ENCODE measurements around the gene RPS15. TPM values are rescaled to one million over a fixed set of nuclear protein-coding genes. Genes with fewer than 3 reads are reported as not detected.

The RPS15 gene
- total RNA-seq, 1 donor from 2014 or later, result 603 TPM

DNA sequence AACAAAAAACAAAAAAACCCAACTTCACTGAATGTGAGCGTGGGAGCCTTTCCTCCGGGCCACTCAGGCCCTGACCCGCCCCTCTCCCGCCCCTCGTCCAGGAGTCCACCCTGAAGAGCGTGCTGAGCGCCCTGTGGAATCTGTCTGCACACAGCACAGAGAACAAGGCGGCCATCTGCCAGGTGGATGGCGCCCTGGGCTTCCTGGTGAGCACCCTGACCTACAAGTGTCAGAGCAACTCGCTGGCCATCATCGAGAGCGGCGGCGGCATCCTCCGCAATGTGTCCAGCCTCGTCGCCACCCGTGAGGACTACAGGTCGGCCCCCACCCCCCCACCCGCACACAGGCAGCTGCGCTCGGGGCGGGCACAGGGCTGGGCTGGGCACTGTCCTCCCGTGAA, 23.7 kb downstream of the RPS15 start:
- Mint-ChIP-seq H3K27ac (ENCODE audit: unreplicated experiment) (no peak overlapping the region), H3K36me3 (ENCODE audit: unreplicated experiment) (no peaks in the 10 kb centered on the region), H3K4me3 (ENCODE audit: unreplicated experiment) (no peak overlapping the region), H3K4me1 (ENCODE audit: low read depth, unreplicated experiment) (peaks cover 2% of the 10 kb centered on the region), H3K9me3 (ENCODE audit: unreplicated experiment) (peaks cover 9% of the 10 kb centered on the region), H3K27me3 (ENCODE audit: unreplicated experiment) (peaks cover 9% of the 10 kb centered on the region)
- TF ChIP-seq, protein P1, sequence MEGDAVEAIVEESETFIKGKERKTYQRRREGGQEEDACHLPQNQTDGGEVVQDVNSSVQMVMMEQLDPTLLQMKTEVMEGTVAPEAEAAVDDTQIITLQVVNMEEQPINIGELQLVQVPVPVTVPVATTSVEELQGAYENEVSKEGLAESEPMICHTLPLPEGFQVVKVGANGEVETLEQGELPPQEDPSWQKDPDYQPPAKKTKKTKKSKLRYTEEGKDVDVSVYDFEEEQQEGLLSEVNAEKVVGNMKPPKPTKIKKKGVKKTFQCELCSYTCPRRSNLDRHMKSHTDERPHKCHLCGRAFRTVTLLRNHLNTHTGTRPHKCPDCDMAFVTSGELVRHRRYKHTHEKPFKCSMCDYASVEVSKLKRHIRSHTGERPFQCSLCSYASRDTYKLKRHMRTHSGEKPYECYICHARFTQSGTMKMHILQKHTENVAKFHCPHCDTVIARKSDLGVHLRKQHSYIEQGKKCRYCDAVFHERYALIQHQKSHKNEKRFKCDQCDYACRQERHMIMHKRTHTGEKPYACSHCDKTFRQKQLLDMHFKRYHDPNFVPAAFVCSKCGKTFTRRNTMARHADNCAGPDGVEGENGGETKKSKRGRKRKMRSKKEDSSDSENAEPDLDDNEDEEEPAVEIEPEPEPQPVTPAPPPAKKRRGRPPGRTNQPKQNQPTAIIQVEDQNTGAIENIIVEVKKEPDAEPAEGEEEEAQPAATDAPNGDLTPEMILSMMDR (IDR thresholded peaks at IDR 0.05; ENCODE audit: partially characterized antibody, unreplicated experiment), result no peak
- DNase-seq, result no peak

DNA sequence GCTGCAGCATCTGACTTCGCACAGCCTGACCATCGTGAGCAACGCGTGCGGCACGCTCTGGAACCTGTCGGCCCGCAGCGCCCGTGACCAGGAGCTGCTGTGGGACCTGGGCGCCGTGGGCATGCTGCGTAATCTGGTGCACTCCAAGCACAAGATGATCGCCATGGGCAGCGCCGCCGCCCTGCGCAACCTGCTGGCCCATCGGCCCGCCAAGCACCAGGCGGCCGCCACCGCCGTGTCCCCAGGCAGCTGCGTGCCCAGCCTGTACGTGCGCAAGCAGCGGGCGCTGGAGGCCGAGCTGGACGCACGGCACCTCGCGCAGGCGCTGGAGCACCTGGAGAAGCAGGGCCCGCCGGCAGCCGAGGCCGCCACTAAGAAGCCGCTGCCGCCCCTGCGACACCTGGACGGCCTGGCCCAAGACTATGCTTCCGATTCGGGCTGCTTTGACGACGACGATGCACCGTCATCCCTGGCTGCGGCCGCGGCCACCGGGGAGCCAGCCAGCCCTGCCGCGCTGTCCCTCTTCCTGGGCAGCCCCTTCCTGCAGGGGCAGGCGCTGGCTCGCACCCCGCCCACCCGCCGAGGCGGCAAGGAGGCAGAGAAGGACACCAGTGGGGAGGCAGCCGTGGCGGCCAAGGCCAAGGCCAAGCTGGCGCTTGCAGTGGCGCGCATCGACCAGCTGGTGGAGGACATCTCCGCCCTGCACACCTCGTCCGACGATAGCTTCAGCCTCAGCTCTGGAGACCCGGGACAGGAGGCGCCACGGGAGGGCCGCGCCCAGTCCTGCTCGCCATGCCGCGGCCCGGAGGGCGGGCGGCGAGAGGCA, 27.2 kb downstream of the RPS15 start:
- no peaks in the 10 kb centered on the region for H3K4me1 Mint-ChIP-seq (ENCODE audit: low read depth, unreplicated experiment)
- no peak overlapping the region for H3K27ac Mint-ChIP-seq (ENCODE audit: unreplicated experiment)
- no peak overlapping the region for H3K4me3 Mint-ChIP-seq (ENCODE audit: unreplicated experiment)
- H3K9me3 Mint-ChIP-seq (ENCODE audit: unreplicated experiment), result peaks cover 7% of the 10 kb centered on the region
- H3K36me3 Mint-ChIP-seq (ENCODE audit: unreplicated experiment), result no peaks in the 10 kb centered on the region
- peaks cover 9% of the 10 kb centered on the region for H3K27me3 Mint-ChIP-seq (ENCODE audit: unreplicated experiment)
- TF ChIP-seq, protein P1 (IDR thresholded peaks at IDR 0.05; ENCODE audit: partially characterized antibody, unreplicated experiment), result peak; percentile 41
- DNase-seq, result peak; percentile 75

DNA sequence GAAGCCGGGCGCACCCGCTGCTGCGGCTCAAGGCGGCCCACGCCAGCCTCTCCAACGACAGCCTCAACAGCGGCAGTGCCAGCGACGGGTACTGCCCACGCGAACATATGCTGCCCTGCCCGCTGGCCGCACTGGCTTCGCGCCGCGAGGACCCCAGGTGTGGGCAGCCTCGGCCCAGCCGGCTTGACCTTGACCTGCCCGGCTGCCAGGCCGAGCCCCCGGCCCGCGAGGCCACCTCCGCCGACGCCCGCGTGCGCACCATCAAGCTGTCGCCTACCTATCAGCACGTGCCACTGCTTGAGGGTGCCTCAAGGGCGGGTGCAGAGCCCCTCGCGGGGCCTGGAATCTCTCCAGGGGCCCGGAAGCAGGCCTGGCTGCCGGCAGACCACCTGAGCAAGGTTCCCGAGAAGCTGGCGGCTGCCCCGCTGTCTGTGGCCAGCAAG, 27.8 kb downstream of the RPS15 start:
- Mint-ChIP-seq H3K27me3 (ENCODE audit: unreplicated experiment) (peaks cover 10% of the 10 kb centered on the region), H3K27ac (ENCODE audit: unreplicated experiment) (no peak overlapping the region), H3K4me3 (ENCODE audit: unreplicated experiment) (no peak overlapping the region), H3K36me3 (ENCODE audit: unreplicated experiment) (no peaks in the 10 kb centered on the region), H3K4me1 (ENCODE audit: low read depth, unreplicated experiment) (no peaks in the 10 kb centered on the region), H3K9me3 (ENCODE audit: unreplicated experiment) (peaks cover 8% of the 10 kb centered on the region)
- TF ChIP-seq, protein P1 (IDR thresholded peaks at IDR 0.05; ENCODE audit: partially characterized antibody, unreplicated experiment), result no peak
- no peak for DNase-seq

DNA sequence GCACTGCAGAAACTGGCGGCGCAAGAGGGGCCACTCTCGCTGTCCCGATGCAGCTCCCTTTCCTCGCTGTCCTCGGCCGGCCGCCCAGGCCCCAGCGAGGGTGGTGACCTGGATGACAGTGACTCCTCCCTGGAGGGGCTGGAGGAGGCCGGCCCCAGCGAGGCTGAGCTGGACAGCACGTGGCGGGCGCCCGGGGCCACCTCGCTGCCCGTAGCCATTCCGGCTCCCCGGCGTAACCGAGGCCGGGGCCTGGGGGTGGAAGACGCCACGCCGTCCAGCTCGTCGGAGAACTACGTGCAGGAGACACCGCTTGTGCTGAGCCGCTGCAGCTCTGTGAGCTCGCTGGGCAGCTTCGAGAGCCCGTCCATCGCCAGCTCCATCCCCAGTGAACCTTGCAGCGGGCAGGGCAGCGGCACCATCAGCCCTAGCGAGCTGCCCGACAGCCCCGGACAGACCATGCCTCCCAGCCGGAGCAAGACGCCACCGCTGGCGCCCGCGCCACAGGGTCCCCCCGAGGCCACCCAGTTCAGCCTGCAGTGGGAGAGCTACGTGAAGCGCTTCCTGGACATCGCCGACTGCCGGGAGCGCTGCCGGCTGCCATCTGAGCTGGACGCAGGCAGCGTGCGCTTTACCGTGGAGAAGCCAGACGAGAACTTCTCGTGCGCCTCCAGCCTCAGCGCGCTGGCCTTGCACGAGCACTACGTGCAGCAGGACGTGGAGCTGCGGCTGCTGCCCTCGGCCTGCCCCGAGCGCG, 28.4 kb downstream of the RPS15 start:
- H3K27ac Mint-ChIP-seq (ENCODE audit: unreplicated experiment), result no peak overlapping the region
- peaks cover 10% of the 10 kb centered on the region for H3K9me3 Mint-ChIP-seq (ENCODE audit: unreplicated experiment)
- H3K4me1 Mint-ChIP-seq (ENCODE audit: low read depth, unreplicated experiment), result no peaks in the 10 kb centered on the region
- TF ChIP-seq, protein P1 (IDR thresholded peaks at IDR 0.05; ENCODE audit: partially characterized antibody, unreplicated experiment), result no peak
- H3K36me3 Mint-ChIP-seq (ENCODE audit: unreplicated experiment), result no peaks in the 10 kb centered on the region
- H3K27me3 Mint-ChIP-seq (ENCODE audit: unreplicated experiment), result peaks cover 13% of the 10 kb centered on the region
- H3K4me3 Mint-ChIP-seq (ENCODE audit: unreplicated experiment), result no peak overlapping the region
- no peak for DNase-seq

DNA sequence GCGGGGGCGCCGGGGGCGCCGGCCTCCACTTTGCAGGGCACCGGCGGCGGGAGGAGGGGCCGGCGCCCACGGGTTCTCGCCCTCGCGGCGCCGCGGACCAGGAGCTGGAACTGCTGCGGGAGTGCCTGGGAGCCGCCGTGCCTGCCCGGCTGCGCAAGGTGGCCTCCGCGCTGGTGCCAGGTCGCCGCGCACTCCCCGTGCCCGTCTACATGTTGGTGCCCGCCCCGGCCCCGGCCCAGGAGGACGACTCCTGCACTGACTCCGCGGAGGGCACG, 29.0 kb downstream of the RPS15 start:
- Mint-ChIP-seq H3K27ac (ENCODE audit: unreplicated experiment) (no peak overlapping the region), H3K4me1 (ENCODE audit: low read depth, unreplicated experiment) (no peaks in the 10 kb centered on the region), H3K36me3 (ENCODE audit: unreplicated experiment) (no peaks in the 10 kb centered on the region), H3K4me3 (ENCODE audit: unreplicated experiment) (no peak overlapping the region), H3K9me3 (ENCODE audit: unreplicated experiment) (peaks cover 14% of the 10 kb centered on the region), H3K27me3 (ENCODE audit: unreplicated experiment) (peaks cover 19% of the 10 kb centered on the region)
- TF ChIP-seq, protein P1 (IDR thresholded peaks at IDR 0.05; ENCODE audit: partially characterized antibody, unreplicated experiment), result no peak
- DNase-seq, result no peak

Data from glutamatergic neuron (in vitro differentiated cells).